Liver (tissue), 9 donors: ENCODE measurements around the gene TLL2. TPM values are rescaled to one million over a fixed set of nuclear protein-coding genes. Genes with fewer than 3 reads are reported as not detected.

Source experiments
- DNase-seq: peaks from one replicate; pipeline ENCODE4 v3.0.0-alpha.2; 2017; ENCODE audit warnings: low spot score
- H3K27ac ChIP-seq, 2 donors: one replicate each; pipeline ENCODE4 v1.7.0; 2013; ENCODE audit warnings: inconsistent platforms in 2 of 2, low read length in 2 of 2, control low read depth in 1 of 2, low read depth in 1 of 2, mild to moderate bottlenecking in 1 of 2
- H3K27me3 ChIP-seq, 4 donors: one replicate each; pipeline versions ENCODE4 v1.6.1 to v1.7.0; 2013; ENCODE audit warnings: low read length in 3 of 4, inconsistent platforms in 1 of 4, mild to moderate bottlenecking in 1 of 4, moderate library complexity in 1 of 4; ENCODE audit not compliant: control insufficient read depth in 4 of 4, insufficient read depth in 4 of 4
- H3K36me3 ChIP-seq, 4 donors: one replicate each; pipeline versions ENCODE4 v1.6.1 to v1.7.0; 2013; ENCODE audit warnings: low read length in 3 of 4, mild to moderate bottlenecking in 3 of 4, low read depth in 1 of 4, moderate library complexity in 1 of 4; ENCODE audit not compliant: control insufficient read depth in 4 of 4, insufficient read depth in 3 of 4
- H3K4me1 ChIP-seq, 4 donors: one replicate each; pipeline versions ENCODE4 v1.6.1 to v1.7.0; 2013; ENCODE audit warnings: low read length in 3 of 4, mild to moderate bottlenecking in 3 of 4, moderate library complexity in 1 of 4; ENCODE audit not compliant: control insufficient read depth in 4 of 4, insufficient read depth in 4 of 4
- H3K4me3 ChIP-seq, 3 donors: one replicate each; pipeline versions ENCODE4 v1.6.1 to v1.7.0; 2013; ENCODE audit warnings: low read length in 3 of 3, control low read depth in 1 of 3, low read depth in 1 of 3, mild to moderate bottlenecking in 1 of 3
- H3K9ac ChIP-seq, 2 donors: one replicate each; pipeline ENCODE4 v1.7.0; 2013; ENCODE audit warnings: low read length in 2 of 2, mild to moderate bottlenecking in 2 of 2, moderate library complexity in 2 of 2, control low read depth in 1 of 2, low read depth in 1 of 2
- H3K9me3 ChIP-seq, 4 donors: one replicate each; pipeline versions ENCODE4 v1.6.1 to v1.7.0; 2013; ENCODE audit warnings: low read length in 3 of 4; ENCODE audit not compliant: control insufficient read depth in 4 of 4
- CTCF ChIP-seq: fragments of 150-350 bp; IDR thresholded peaks from 2 replicates; pipeline ENCODE4 v1.5.1; 2017; ENCODE audit warnings: improper control_type of control experiment, low read depth, low read length; ENCODE audit not compliant: missing input control
- EGR1 ChIP-seq, 2 donors: IDR thresholded peaks; 2 replicates each; pipeline ENCODE4 v1.6.1; 2016 to 2018; ENCODE audit warnings: antibody characterized with exemption in 2 of 2, low read depth in 2 of 2
- JUND ChIP-seq, 2 donors: IDR thresholded peaks; 2 replicates each; pipeline ENCODE4 v1.6.1; 2016; ENCODE audit warnings: antibody characterized with exemption in 2 of 2
- MAX ChIP-seq: IDR thresholded peaks from 2 replicates; pipeline ENCODE4 v1.6.1; 2016; ENCODE audit warnings: antibody characterized with exemption
- NR2F2 ChIP-seq: IDR thresholded peaks from 2 replicates; pipeline ENCODE4 v1.6.1; 2016; ENCODE audit warnings: antibody characterized with exemption
- REST ChIP-seq: IDR thresholded peaks from 2 replicates; pipeline ENCODE4 v1.6.1; 2016; ENCODE audit warnings: antibody characterized with exemption, mild to moderate bottlenecking
- RXRA ChIP-seq, 2 donors: IDR thresholded peaks; 2 replicates each; pipeline ENCODE4 v1.6.1; 2017 to 2018; ENCODE audit warnings: antibody characterized with exemption in 2 of 2, mild to moderate bottlenecking in 1 of 2
- SP1 ChIP-seq: IDR thresholded peaks from 2 replicates; pipeline ENCODE4 v1.6.1; 2018; ENCODE audit warnings: antibody characterized with exemption, mild to moderate bottlenecking
- YY1 ChIP-seq: IDR thresholded peaks from 2 replicates; pipeline ENCODE4 v1.6.1; 2016; ENCODE audit warnings: antibody characterized with exemption, mild to moderate bottlenecking
- ZBTB33 ChIP-seq: IDR thresholded peaks from 2 replicates; pipeline ENCODE4 v1.6.1; 2016; ENCODE audit warnings: antibody characterized with exemption
- WGBS: extraction: QIAGEN DNeasy Blood & Tissue Kit; methylation state at CpG from one replicate; pipeline ENCODE4 v1.1.7; 2013; 5-methylcytosine and 5-hydroxymethylcytosine counted together
- polyA plus RNA-seq, 2 donors: library from polyadenylated mRNA; stranded (reverse) in 1 of 2; unstranded in 1 of 2; fragments of 200-250 nt in 1 of 2; fragments of >200 nt in 1 of 2; fragmentation: Nextera tagmentation in 1 of 2; extraction: Ambion mirVana in 1 of 2; gene quantifications; one replicate each; pipeline versions ENCODE4 v1.2.1 to v1.2.3, GENCODE V29; 2013 to 2015
- total RNA-seq, 2 donors: library from RNA; depleted of rRNA; stranded (reverse); fragments of >200 nt; gene quantifications; one replicate each; pipeline ENCODE4 v1.2.3, GENCODE V29; 2014
- donor health status: healthy.
- donor health status: healthy.
- donor health status: healthy.
- donor health status: healthy.
- donor health status: healthy.

The TLL2 gene
- total and polyA plus RNA-seq, 4 donors, result 0.06 to 0.19 (median 0.08) TPM; not detected in 1

- TF ChIP-seq MAX, result no peak
Measured at GRCh38 chr10:96516337-96516736, 2.6 kb upstream of the TLL2 start (continued).

- H3K36me3 ChIP-seq, result no peaks in the 10 kb centered on the region
- 2% methylated on average over 31 of the region's 31 CpGs for WGBS
- no peaks in the 10 kb centered on the region for H3K9me3 ChIP-seq
- H3K4me1 ChIP-seq, result peaks cover 17 to 24% (median 19%) of the 10 kb centered on the region in 4 donors
- H3K4me3 ChIP-seq, result peak overlapping the region in 2 of 3 donors; percentile 3 to 50
- no peak for DNase-seq
- no peak overlapping the region for H3K9ac ChIP-seq
- TF ChIP-seq RXRA (IDR thresholded peaks at IDR 0.05) (no peak), NR2F2 (no peak), CTCF (no peak), MAX (no peak), SP1 (no peak)
- no peaks in the 10 kb centered on the region for H3K27me3 ChIP-seq
- H3K27ac ChIP-seq, result no peak overlapping the region
Measured at GRCh38 chr10:96513305-96513697, 425 bp downstream of the TLL2 start.

GRCh38 chr10:96512524-96513304 is 1.0 kb downstream of the TLL2 start:
- Histone ChIP-seq H3K4me1 (peaks cover 17 to 24% (median 19%) of the 10 kb centered on the region in 4 donors), H3K36me3 (no peaks in the 10 kb centered on the region), H3K27me3 (no peaks in the 10 kb centered on the region), H3K27ac (no peak overlapping the region), H3K9ac (no peak overlapping the region), H3K4me3 (peak overlapping the region in 1 of 3 donors; percentile 50), H3K9me3 (no peaks in the 10 kb centered on the region)
- WGBS, result 3% methylated on average over 65 of the region's 65 CpGs
- TF ChIP-seq YY1, result no peak
- TF ChIP-seq REST, result no peak
- TF ChIP-seq ZBTB33, result no peak
- no peak for TF ChIP-seq EGR1 (IDR thresholded peaks at IDR 0.05; ENCODE audit: low read depth in 2 of 2)
- TF ChIP-seq SP1, result no peak
- no peak for TF ChIP-seq JUND (IDR thresholded peaks at IDR 0.05)
- no peak for TF ChIP-seq MAX
- peak; percentile 39 for DNase-seq
